CD14-positive monocyte (primary cell): ENCODE results near the gene NRXN3. TPM values are rescaled to one million over a fixed set of nuclear protein-coding genes. Genes with fewer than 3 reads are reported as not detected.

Experiments used
- DNase-seq, 3 donors: peaks; one replicate each; pipeline ENCODE4 v3.0.0-alpha.2; 2011 to 2022
- H2AFZ ChIP-seq: 2 replicates; pipeline ENCODE4 v1.6.0; 2012; ENCODE audit warnings: mild to moderate bottlenecking, low read depth, low read length, inconsistent platforms; ENCODE audit not compliant: insufficient read depth, poor library complexity, severe bottlenecking
- H3K27ac ChIP-seq, 2 donors: 1 replicate in 1 of 2; 2 replicates in 1 of 2; pipeline ENCODE4 v1.5.1; 2012 to 2013; ENCODE audit warnings: low read length in 2 of 2, control low read depth in 1 of 2, inconsistent platforms in 1 of 2, low read depth in 1 of 2, mild to moderate bottlenecking in 1 of 2
- H3K27me3 ChIP-seq, 2 donors: one replicate each; pipeline versions ENCODE4 v1.6.0 to v1.6.1; 2011 to 2013; ENCODE audit warnings: low read length in 2 of 2; ENCODE audit not compliant: control insufficient read depth in 2 of 2, insufficient read depth in 2 of 2
- H3K36me3 ChIP-seq, 2 donors: replicated peaks in 1 of 2; 1 replicate in 1 of 2; 2 replicates in 1 of 2; pipeline versions ENCODE4 v1.5.1 to v1.6.1; 2012 to 2013; ENCODE audit warnings: low read length in 2 of 2, control low read depth in 1 of 2, inconsistent platforms in 1 of 2, mild to moderate bottlenecking in 1 of 2; ENCODE audit not compliant: insufficient read depth in 2 of 2, control insufficient read depth in 1 of 2
- H3K4me1 ChIP-seq, 2 donors: 1 replicate in 1 of 2; 2 replicates in 1 of 2; pipeline versions ENCODE4 v1.5.1 to v1.6.1; 2012 to 2013; ENCODE audit warnings: low read length in 2 of 2, control low read depth in 1 of 2, inconsistent platforms in 1 of 2, mild to moderate bottlenecking in 1 of 2, moderate library complexity in 1 of 2; ENCODE audit not compliant: insufficient read depth in 2 of 2, control insufficient read depth in 1 of 2
- H3K4me2 ChIP-seq: replicated peaks from 2 replicates; pipeline ENCODE3; 2012; ENCODE audit warnings: low read length, moderate library complexity, mild to moderate bottlenecking; ENCODE audit not compliant: poor library complexity, severe bottlenecking; ENCODE audit errors: extremely low read depth
- H3K4me3 ChIP-seq, 3 experiments: fragments of 200-600 bp in 1 of 3; sonication (generic) in 1 of 3; replicated peaks in 1 of 3; 1 replicate in 2 of 3; 2 replicates in 1 of 3; pipeline ENCODE4 v1.5.1; 2011 to 2013; ENCODE audit warnings: low read length in 3 of 3, mild to moderate bottlenecking in 3 of 3, control low read depth in 2 of 3, low read depth in 2 of 3, inconsistent platforms in 1 of 3, moderate library complexity in 1 of 3
- H3K79me2 ChIP-seq: 2 replicates; pipeline ENCODE4 v1.6.0; 2012; ENCODE audit warnings: mild to moderate bottlenecking, control low read depth, inconsistent platforms, low read length, moderate library complexity; ENCODE audit not compliant: insufficient read depth
- H3K9ac ChIP-seq: 2 replicates; pipeline ENCODE4 v1.6.0; 2017; ENCODE audit warnings: low read length, mild to moderate bottlenecking; ENCODE audit not compliant: insufficient read depth, poor library complexity, severe bottlenecking
- H3K9me3 ChIP-seq, 2 donors: replicated peaks in 1 of 2; 1 replicate in 1 of 2; 2 replicates in 1 of 2; pipeline versions ENCODE4 v1.5.1 to v1.6.1; 2012 to 2013; ENCODE audit warnings: low read length in 2 of 2, control low read depth in 1 of 2; ENCODE audit not compliant: control insufficient read depth in 1 of 2, insufficient read depth in 1 of 2
- H4K20me1 ChIP-seq: 2 replicates; pipeline ENCODE4 v1.6.0; 2012; ENCODE audit warnings: mild to moderate bottlenecking, low read length, control low read depth, moderate library complexity; ENCODE audit not compliant: insufficient read depth
- H3K27ac Mint-ChIP-seq, 7 donors: one replicate each; pipeline ENCODE4 v1.8.0; 2020; ENCODE audit warnings: mild to moderate bottlenecking in 7 of 7, mixed read lengths in 7 of 7, moderate library complexity in 6 of 7, inconsistent platforms in 2 of 7
- H3K27me3 Mint-ChIP-seq, 3 donors: one replicate each; pipeline ENCODE4 v1.8.0; 2021 to 2022; ENCODE audit warnings: low read depth in 3 of 3, mild to moderate bottlenecking in 3 of 3, mixed read lengths in 3 of 3, moderate library complexity in 3 of 3, inconsistent platforms in 1 of 3
- H3K36me3 Mint-ChIP-seq, 2 donors: one replicate each; pipeline ENCODE4 v1.8.0; 2020; ENCODE audit warnings: mixed read lengths in 2 of 2, inconsistent platforms in 1 of 2, mild to moderate bottlenecking in 1 of 2
- H3K4me1 Mint-ChIP-seq: one replicate; pipeline ENCODE4 v1.8.0; 2020; ENCODE audit warnings: mild to moderate bottlenecking, mixed read lengths
- H3K4me3 Mint-ChIP-seq, 2 donors: one replicate each; pipeline ENCODE4 v1.8.0; 2020; ENCODE audit warnings: mild to moderate bottlenecking in 2 of 2, mixed read lengths in 2 of 2, moderate library complexity in 1 of 2
- H3K9me3 Mint-ChIP-seq, 7 donors: one replicate each; pipeline ENCODE4 v1.8.0; 2020 to 2022; ENCODE audit warnings: mixed read lengths in 7 of 7, mild to moderate bottlenecking in 6 of 7, moderate library complexity in 6 of 7, inconsistent platforms in 2 of 7
- CTCF ChIP-seq: fragments of 200-600 bp; IDR thresholded peaks from one replicate; pipeline ENCODE4 v1.8.0; 2022; ENCODE audit warnings: antibody characterized with exemption, mild to moderate bottlenecking
- WGBS: methylation state at CpG from one replicate; pipeline ENCODE4 v1.1.5; 2013; ENCODE audit warnings: missing lambda C conversion rate; ENCODE audit not compliant: insufficient coverage; 5-methylcytosine and 5-hydroxymethylcytosine counted together
- intact Hi-C, 2 donors: fragments of 100-400 bp; cut with micrococcal nuclease; formaldehyde crosslinking; loops; one replicate each; pipeline versions ENCODE4 v1.15.0 to v1.15.1; 2023
- polyA plus RNA-seq, 3 donors: library from polyadenylated mRNA; depleted of rRNA in 1 of 3; unstranded in 2 of 3; stranded (reverse) in 1 of 3; fragments of 300-500 nt in 2 of 3; fragments of >200 nt in 1 of 3; fragmentation: Illumina TruSeq in 2 of 3; gene quantifications; 1 replicate in 2 of 3; 2 replicates in 1 of 3; pipeline ENCODE4 v1.2.3, GENCODE V29; 2012 to 2021

Gene NRXN3
- polyA plus RNA-seq, 3 donors, result not detected

DNA sequence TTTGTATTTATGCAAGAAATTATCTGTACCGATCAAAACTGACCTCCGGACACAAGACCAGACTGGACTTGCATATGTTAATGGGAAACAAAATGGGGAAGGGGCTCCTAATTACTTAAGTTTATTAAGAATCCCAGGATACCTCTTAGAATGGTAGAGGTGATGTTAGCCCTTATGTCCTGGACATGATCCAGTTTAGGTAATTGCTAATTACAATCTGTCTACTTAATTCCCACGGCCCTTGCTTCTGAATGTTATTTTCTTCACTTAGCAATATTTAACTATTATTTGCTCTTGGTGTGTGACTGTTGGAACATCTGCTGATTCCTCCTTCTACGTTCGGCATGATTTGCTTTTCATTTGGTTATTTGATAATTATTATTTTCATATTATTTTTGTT lies 1397.1 kb downstream of the NRXN3 start:
- Histone ChIP-seq H3K4me2 (no peak overlapping the region), H3K79me2 (no peaks in the 10 kb centered on the region), H3K4me1 (no peaks in the 10 kb centered on the region), H4K20me1 (no peaks in the 10 kb centered on the region), H3K4me3 (no peak overlapping the region), H3K27ac (no peak overlapping the region), H3K9me3 (peaks cover 0 to 4% of the 10 kb centered on the region in 2 donors), H3K9ac (no peak overlapping the region), H3K36me3 (no peaks in the 10 kb centered on the region), H2AFZ (no peak overlapping the region), H3K27me3 (no peaks in the 10 kb centered on the region)
- H3K27ac Mint-ChIP-seq, result no peak overlapping the region
- H3K4me1 Mint-ChIP-seq, result no peaks in the 10 kb centered on the region
- no CpG with 5 or more reads among the region's 5 CpGs for WGBS
- H3K4me3 Mint-ChIP-seq, result no peak overlapping the region
- H3K36me3 Mint-ChIP-seq, result no peaks in the 10 kb centered on the region
- no peak for DNase-seq
- H3K9me3 Mint-ChIP-seq, result peaks cover 0 to 5% (median 0%) of the 10 kb centered on the region in 7 donors
- no peak for TF ChIP-seq CTCF
- intact Hi-C loops, result no loop called here
- no peaks in the 10 kb centered on the region for H3K27me3 Mint-ChIP-seq

DNA sequence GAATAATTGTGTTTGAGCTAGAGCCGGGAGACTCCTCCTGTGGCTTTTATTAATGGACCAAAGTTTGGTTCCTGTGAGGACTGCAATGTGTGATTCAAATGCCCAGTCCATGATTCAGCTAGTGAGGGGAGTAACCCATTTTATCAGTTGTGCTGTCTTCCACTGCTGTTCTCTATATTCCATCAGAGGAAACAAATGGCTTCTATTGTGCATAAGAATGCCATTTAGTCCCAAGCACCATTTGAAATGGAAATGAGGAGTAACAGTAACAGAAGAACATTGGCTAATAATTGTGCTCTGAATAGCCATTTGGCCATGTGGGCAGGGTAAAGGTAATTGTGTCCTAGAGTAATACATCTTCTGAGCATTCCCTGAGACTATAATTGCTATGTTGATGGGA lies 1398.4 kb downstream of the NRXN3 start:
- H3K4me3 Mint-ChIP-seq, result no peak overlapping the region
- no peaks in the 10 kb centered on the region for H4K20me1 ChIP-seq
- no peaks in the 10 kb centered on the region for H3K4me1 ChIP-seq
- WGBS, result 67% methylated on average over 1 of the region's 1 CpG
- no peak overlapping the region for H3K27ac ChIP-seq
- peaks cover 0 to 4% of the 10 kb centered on the region in 2 donors for H3K9me3 ChIP-seq
- no peaks in the 10 kb centered on the region for H3K27me3 ChIP-seq
- H3K36me3 ChIP-seq, result no peaks in the 10 kb centered on the region
- no peaks in the 10 kb centered on the region for H3K36me3 Mint-ChIP-seq
- H3K4me2 ChIP-seq, result no peak overlapping the region
- DNase-seq, result no peak
- no peak overlapping the region for H3K4me3 ChIP-seq
- peaks cover 0 to 5% (median 0%) of the 10 kb centered on the region in 7 donors for H3K9me3 Mint-ChIP-seq
- intact Hi-C loops, result no loop called here
- TF ChIP-seq CTCF, result no peak
- no peaks in the 10 kb centered on the region for H3K79me2 ChIP-seq
- no peak overlapping the region for H3K9ac ChIP-seq
- no peak overlapping the region for H3K27ac Mint-ChIP-seq
- H3K4me1 Mint-ChIP-seq, result no peaks in the 10 kb centered on the region
- H2AFZ ChIP-seq, result no peak overlapping the region
- no peaks in the 10 kb centered on the region for H3K27me3 Mint-ChIP-seq
